Measurements from ENCODE around the gene GGTA1.

The GGTA1 gene

DNA sequence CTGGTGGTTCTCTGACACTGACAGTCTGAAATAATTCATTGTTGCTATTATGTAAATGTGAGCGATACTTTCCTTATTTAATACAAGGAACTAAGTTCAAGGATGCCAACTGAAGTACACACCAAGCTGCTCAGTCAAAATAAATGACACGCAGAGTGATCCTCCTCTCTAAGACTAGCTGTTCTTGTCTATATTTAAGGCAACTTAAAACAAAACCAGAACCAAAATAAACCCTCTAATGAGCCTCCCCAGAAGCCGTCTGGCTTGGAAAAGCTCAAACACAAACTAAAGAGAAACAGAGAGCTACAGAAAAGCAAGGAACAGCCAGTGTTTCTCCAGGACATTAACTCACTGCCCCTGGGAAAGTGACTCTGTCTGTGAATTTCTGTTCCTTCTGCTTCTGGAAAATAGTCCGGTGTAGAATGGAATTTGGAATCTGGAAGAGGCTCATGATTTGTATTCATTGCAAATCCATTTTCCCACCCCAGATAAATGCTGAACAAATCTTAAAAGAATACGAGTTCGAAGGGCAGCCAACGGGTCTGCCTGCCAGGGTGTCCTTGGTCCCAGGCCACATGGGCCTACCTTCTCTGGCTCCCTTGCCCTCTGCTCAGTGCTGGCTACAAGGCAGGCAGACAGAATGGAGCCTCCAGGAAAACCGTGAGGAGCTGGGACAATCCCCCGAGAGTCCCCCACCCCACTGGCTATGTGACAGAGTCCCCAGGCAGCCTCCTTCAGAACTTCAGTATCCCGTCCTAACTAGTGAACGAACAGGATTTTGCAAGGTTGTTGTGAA lies 14.8 kb downstream of the GGTA1 start:
- CTCF ChIA-PET = no interaction called here
- no peak for TF ChIP-seq CTCF (IDR thresholded peaks at IDR 0.05; ENCODE audit: insufficient read depth, low read length, missing control alignments)
- H3K4me3 ChIP-seq (ENCODE audit: low read depth, low read length) = no peak overlapping the region
- DNase-seq (ENCODE audit: low read depth, low spot score) = no peak
- POLR2A ChIA-PET = no interaction called here

DNA sequence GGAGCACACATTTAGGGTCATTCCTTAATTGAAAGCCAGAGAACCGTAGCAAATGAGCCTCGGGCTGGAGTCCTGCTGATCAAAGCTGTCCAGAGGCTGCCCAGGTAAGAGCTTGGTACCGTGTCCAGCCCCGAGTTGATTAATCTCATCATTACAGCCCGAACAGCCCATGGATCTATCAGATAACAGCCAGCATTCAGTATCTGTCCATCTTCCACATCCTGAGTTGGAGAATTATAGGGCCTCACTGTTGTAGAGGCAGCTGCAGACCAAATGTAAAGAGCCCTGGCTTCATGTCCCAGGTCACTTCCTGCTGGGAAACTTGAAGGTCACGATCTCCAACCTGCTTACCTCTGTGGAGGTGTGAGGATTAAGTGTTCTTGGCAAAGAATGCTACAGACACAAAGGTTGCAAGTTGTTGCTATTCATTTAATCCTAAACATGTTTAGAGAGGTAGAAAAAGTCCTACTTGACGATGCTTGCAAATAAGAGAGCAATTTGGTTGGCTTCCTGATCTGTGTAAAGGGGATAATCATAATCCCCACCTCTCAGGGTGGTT lies 16.1 kb downstream of the GGTA1 start:
- no peak for DNase-seq (ENCODE audit: low read depth, low spot score)
- CTCF ChIA-PET = interaction anchor here (1.3 kb wide), 1 partner anchor 14 kb away, joined by 6 read pairs; no protein-coding TSS in a partner anchor
- TF ChIP-seq CTCF (IDR thresholded peaks at IDR 0.05; ENCODE audit: insufficient read depth, low read length, missing control alignments) = no peak
- POLR2A ChIA-PET = no interaction called here
- no peak overlapping the region for H3K4me3 ChIP-seq (ENCODE audit: low read depth, low read length)

- ChIA-PET CTCF (interaction anchor here (1.3 kb wide), 1 partner anchor 15 kb away, joined by 6 read pairs; no protein-coding TSS in a partner anchor), POLR2A (no interaction called here)
- no peak overlapping the region for H3K4me3 ChIP-seq (ENCODE audit: low read depth, low read length)
- no peak for TF ChIP-seq CTCF (IDR thresholded peaks at IDR 0.05; ENCODE audit: insufficient read depth, low read length, missing control alignments)
- DNase-seq (ENCODE audit: low read depth, low spot score) = no peak
Observed at GRCh38 chr9:121483049-121483448, 16.6 kb downstream of the GGTA1 start.

GRCh38 chr9:121478816-121479676 lies 20.6 kb downstream of the GGTA1 start:
- TF ChIP-seq CTCF (IDR thresholded peaks at IDR 0.05; ENCODE audit: insufficient read depth, low read length, missing control alignments) = no peak
- CTCF ChIA-PET = interaction anchor here (0.6 to 1.8 kb wide), 4 partner anchors 14 to 19 kb away, joined by 3 to 5 read pairs (median 4); no protein-coding TSS in a partner anchor
- H3K4me3 ChIP-seq (ENCODE audit: low read depth, low read length) = no peak overlapping the region
- DNase-seq (ENCODE audit: low read depth, low spot score) = no peak
- POLR2A ChIA-PET = no interaction called here

DNA sequence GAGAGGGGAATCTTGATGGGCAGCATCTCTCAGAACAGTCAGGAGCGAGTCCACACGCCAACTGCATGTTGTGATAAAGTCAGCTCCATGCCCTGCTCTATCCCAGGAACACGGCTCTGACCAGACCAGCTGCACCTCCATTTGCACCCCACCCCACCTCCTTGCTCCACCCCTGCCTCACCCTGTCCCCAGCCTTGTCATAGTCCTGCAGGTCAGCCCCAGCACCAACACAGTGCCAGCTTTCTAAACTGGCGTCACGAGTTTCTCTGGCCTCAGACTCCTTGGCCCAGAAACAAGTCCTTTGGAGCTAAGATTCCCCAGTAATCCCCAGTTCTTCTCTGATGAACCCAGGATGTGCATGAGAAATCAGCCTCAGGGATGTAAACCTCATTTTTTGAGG lies 23.5 kb downstream of the GGTA1 start:
- ChIA-PET CTCF (interaction anchor here (1.0 to 1.7 kb wide), 2 partner anchors 14 to 21 kb away, joined by 3 to 5 read pairs; no protein-coding TSS in a partner anchor), POLR2A (no interaction called here)
- no peak for TF ChIP-seq CTCF (IDR thresholded peaks at IDR 0.05; ENCODE audit: insufficient read depth, low read length, missing control alignments)
- no peak overlapping the region for H3K4me3 ChIP-seq (ENCODE audit: low read depth, low read length)
- DNase-seq (ENCODE audit: low read depth, low spot score) = no peak
